GM18870 (cell line): ENCODE data around the gene HOOK1.
"Not testable (repeated sequence)": the region's sequence is repeated elsewhere in the genome, so short reads cannot be mapped to it uniquely, and the experiment has no call there.

Experiments used
- ATAC-seq: cut with Tn5 transposase; IDR thresholded peaks from one replicate; pipeline ENCODE4 v1.9.1; 2021; ENCODE audit warnings: moderate library complexity; ENCODE audit not compliant: unreplicated experiment

Gene HOOK1

DNA sequence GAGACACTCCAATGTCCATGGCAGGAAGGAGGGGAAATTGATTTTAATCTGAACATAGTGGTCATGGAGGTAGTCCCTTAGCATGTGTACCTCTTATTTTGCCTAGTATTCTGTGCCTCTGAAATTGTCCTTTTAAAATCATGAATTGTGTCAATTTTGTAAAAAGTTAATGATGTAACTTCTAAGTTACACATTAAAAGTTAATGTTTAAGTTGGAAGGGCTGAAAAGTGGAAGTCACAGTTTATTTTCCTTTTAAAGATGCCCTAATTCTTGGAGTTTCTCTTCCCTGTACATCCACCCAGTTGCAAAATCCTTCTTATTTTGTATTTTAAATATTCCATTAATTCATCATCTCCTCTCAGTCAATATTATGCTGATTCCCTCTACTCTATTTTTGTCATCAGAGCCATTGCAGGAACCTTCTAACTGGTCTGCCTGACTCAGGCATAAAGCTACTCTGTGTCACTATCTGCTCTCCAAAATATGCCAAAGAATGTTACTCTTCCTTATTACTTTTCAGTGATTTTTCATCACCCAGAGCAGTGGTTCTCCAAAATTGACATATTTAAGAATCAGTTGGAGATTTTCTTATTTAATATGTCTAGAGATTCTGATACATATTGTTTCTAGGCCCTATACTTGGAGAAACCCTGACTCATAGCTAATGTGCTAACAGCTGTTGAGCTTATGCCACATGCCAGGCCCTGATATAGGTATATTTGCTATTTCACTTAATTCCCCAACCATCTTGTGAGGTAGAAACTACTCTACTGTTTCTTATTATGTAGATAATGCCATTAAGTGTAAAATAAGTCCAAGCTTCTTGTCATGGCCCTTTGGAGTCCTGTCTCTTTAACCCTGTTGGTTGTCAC is 5.1 kb downstream of the HOOK1 start:
- peak; percentile 50 for ATAC-seq

DNA sequence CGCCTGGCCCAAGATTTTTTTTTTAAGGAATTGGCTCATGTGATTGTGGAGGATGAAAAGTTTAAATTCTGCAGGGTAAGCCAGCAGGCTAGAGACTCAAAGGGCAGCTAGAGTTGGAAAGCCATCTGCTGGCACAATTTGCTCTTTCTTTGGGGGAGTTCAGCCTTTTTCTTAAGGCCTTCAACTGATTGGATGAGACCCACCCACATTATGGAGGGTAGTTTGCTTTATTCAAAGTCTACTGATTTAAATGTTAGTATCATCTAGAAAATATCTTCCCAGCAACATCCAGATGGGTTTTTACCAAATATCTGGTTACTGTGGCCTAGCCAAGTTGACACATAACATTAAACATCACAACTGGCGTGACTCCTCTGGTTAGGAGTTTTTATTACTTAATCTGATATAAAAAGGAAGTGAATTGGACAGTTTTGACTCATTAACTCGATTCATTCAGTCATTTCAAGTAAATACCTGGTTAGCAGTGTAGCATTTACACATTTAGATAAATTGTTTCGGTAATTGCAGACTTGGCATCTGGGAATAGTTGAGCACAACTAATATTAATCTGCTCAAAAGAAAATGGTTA is 12.4 kb downstream of the HOOK1 start:
- ATAC-seq: no peak

GRCh38 chr1:59828160-59828559 is 13.4 kb downstream of the HOOK1 start:
- ATAC-seq: no peak

DNA sequence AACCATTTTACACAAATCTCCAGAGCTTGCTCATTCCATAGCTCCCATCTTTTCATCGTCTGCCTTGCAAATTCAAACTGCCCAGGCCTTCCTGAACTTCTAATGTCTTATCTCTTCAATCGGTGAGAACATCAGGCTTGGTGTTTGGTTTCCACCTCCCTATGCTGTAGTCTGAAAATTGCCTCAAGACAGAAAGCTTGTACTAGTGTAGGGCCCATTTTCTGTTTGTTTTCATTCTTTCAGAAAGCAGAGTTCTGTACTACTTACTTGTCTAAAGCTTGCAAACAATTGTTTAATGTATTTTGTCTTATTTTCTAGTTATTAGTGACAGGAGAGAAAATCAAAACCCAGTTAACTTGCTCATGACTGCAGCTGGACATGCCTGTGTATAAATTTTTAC is 16.8 kb downstream of the HOOK1 start:
- ATAC-seq: no peak

DNA sequence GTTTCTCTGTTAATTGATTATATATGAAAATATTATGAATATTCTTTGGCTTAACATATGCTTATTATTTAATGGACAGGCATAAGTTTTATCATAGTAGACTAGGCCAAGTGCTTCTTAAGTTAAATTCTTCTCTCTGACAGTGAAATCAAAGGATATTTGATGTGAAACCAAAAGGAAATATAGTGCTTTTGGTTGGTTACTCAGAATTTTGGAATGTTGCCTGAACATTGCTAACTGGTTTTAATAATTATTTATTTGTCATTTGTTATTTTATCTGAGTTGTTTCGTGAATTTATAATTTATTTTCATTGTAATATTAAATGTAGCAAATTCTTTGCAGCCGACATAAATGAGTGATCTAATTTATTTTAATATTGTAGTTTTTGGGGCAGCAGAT is 18.3 kb downstream of the HOOK1 start:
- no peak for ATAC-seq

- no peak for ATAC-seq
These were observed 19.2 kb downstream of the HOOK1 start for GRCh38 chr1:59833991-59834390.

DNA sequence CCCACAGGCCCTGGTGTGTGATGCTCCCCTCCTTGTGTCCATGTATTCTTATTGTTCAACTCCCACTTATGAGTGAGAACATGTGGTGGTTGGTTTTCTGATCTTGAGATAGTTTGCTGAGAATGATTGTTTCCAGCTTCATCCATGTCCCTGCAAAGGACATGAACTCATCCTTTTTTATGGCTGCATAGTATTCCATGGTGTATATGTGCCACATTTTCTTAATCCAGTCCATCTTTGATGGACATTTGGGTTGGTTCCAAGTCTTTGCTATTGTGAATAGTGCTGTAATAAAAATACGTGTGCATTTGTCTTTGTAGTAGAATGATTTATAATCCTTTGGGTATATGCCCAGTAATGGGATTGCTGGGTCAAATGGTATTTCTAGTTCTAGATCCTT is 23.1 kb downstream of the HOOK1 start:
- ATAC-seq: not testable (repeated sequence)

DNA sequence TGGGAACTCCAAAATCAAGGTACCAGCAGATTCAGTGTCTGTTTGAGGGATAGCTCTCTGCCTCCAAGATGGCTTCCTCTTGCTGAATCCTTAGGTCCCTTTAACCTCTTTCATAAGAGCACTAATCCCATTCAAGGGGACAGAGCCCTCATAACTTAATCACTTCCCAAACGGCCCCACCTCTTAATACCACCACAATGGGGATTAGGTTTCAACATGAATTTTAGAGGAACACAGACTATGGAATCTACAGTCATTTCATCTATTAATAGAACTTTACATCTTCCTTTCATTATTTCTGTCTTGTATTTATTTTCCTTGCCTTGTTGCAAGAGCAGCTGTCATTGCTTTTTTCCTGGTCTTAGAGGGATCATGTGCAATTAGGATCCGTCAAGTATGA is 30.3 kb downstream of the HOOK1 start:
- no peak for ATAC-seq

- ATAC-seq: no peak
These were observed 31.6 kb downstream of the HOOK1 start for GRCh38 chr1:59846209-59846894.

- no peak for ATAC-seq
These were observed 32.1 kb downstream of the HOOK1 start for GRCh38 chr1:59846895-59847282.

DNA sequence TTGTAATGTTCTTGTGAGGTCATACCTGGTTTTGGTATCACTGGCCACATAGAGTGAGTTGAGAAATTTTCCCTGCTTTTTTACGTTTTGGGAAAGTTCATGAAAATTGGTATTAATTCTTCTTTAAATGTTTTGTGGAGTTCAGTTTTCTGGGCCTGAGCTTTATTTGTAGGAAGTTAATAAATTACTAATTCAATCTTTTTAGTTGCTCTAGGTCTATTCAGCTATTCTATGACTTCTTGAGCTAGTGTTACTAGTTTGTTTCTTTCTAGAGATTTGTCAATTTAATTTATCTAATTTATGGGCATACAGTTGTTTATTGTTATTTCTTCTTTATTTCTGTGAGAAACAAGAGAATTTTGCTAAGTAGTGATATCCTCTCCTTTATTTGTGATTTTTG is 37.4 kb downstream of the HOOK1 start:
- ATAC-seq: no peak

DNA sequence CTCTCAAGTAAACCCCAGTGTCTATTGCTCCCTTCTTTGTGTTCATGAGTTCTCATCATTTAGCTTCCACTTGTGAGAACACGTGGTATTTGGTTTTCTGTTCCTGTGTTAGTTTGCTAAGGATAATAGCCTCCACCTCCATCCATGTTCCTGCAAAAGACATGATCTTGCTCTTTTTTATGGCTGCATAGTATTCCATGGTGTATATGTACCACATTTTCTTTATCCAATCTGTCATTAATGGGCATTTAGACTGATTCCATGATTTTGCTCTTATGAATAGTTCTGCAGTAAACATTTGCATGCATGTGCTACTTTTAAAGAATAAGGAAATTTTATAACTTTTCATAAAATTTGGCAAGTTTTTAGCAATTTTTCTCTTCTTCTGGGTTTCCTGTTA is 40.5 kb downstream of the HOOK1 start:
- not testable (repeated sequence) for ATAC-seq

DNA sequence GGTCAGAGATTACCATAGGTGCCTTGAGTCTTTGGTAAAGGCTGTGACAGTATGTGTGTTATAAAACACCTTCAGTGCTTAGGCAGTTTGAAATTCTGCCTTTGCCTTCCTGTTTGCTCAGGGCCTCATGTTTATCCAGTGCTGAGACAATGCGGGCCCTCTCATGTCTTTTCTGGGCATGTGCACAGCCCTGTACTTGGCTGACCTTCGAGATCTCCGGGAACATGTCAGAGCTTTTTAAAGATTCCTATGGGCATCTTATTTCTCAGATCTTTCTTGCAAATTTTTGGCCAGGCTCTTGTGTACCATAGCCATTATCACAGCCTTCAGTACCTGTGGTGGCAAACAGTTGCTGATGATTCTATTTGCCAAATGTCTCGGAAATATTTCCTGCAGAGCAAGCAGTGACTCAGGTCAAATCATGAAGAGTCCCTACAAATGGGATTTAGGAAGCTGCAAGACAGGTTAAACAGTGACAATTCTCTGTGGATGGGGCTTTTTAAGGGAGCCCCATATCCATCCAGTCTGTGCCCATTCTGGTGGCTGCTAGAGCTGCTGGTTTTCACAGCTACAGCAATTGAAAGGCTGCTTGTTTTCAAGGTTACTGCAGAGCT is 42.1 kb downstream of the HOOK1 start:
- no peak for ATAC-seq

GRCh38 chr1:59857679-59858354 is 43.1 kb downstream of the HOOK1 start:
- no peak for ATAC-seq

- ATAC-seq: no peak
These were observed 51.7 kb downstream of the HOOK1 start for GRCh38 chr1:59866462-59866861.

DNA sequence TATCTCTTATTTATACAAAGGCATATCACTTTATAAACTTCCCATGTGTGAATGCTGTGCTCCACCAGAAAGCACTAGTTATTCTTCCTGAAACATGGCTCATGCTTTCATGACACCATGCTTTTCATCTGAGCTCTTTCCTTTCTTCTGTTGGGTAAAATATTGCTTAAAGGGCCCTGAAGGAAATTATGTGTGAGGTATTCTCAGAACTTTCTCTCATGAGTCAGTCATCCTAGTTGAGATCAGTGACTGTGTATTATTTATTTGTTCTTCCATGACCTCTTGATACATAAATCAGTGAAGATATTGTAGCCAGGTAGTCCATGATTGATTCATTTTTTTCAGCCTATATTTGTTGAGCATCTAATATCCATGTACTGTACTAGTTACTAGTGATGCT is 57.0 kb downstream of the HOOK1 start:
- ATAC-seq: no peak

DNA sequence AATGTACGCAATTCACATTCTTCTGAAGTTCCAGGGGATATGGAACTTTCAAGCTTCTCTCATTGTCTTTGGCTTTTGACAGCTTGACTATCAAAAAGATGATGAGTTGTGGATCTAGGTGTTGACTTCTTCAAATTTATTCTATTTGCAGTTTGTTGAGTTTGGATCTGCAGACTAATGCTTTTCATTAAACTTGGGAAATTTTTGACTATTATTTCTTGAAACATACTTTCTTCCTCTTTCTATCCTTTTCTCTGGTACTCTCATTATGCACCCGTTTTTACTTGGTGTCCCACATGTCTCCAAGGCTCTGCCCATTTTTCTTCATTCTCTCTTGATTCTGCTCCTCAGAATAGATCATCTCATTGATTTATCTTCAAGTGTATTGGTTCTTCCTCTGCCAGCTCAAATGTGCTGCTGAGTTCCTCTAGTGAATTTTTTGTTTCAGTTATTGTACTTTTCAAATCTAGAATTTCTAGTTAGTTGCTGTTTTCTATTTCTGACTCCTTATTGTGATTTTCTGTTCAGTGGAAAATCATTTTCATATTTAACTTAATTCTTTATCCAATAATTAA is 62.4 kb downstream of the HOOK1 start:
- no peak for ATAC-seq

DNA sequence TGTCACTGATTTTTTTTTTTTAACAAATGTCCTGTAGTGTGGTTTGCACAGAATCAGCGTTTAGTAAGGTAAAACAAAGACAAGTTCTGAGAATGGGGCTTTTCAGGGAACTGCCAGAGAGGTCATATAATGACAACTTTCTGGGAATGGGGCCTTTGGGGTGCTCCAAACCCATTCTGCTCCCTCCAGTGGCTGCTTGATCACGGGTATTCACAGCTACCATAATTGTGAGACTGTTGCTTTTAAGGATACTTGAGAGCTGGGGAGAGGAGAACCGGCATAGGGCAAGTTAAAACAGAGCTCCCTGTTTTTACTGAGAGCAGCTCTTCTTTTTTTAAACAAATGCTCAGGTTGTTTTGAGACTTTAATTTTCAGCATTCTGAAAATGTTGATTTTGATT is 63.6 kb downstream of the HOOK1 start:
- no peak for ATAC-seq

- peak; percentile 74 for ATAC-seq
These were observed 64.8 kb downstream of the HOOK1 start for GRCh38 chr1:59879574-59879973.

GRCh38 chr1:59879996-59880505 is 65.3 kb downstream of the HOOK1 start:
- ATAC-seq: no peak
